Loucy (cell line): Measurements from ENCODE around the gene DNAJC1.

Experiments used
- CTCF ChIP-seq: fragments of 200-600 bp; sonication (generic); conservative IDR thresholded peaks from 2 replicates; pipeline ENCODE4 v1.5.1; 2014; ENCODE audit warnings: mild to moderate bottlenecking, antibody characterized with exemption, low read length
- EZH2phosphoT487 ChIP-seq: fragments of 200-600 bp; IDR thresholded peaks from 2 replicates; pipeline ENCODE4 v1.6.1; 2018; ENCODE audit warnings: antibody characterized with exemption, mild to moderate bottlenecking, moderate library complexity, borderline replicate concordance

GRCh38 chr10:22026287-22026686 lies 22.8 kb upstream of the DNAJC1 start:
- TF ChIP-seq CTCF (no peak), EZH2phosphoT487 (no peak)
